Measurements from ENCODE around the gene ALOX5AP.

- TF ChIP-seq CTCF (IDR thresholded peaks at IDR 0.05; ENCODE audit: low read depth, low read length) (no peak), MYC (IDR thresholded peaks at IDR 0.05; ENCODE audit: low read depth, low read length) (0 out of 2 replicates have a peak, but pooled peaks have one; percentile 17), POLR2A (IDR thresholded peaks at IDR 0.05; ENCODE audit: extremely low read depth, insufficient read length) (no peak)
Measured at GRCh38 chr13:30735025-30735871, at the start of gene ALOX5AP.

Measured in NB4 (cell line).